Lower lobe of right lung (tissue), 2 donors: ENCODE data around the gene RALB. TPM values are rescaled to one million over a fixed set of nuclear protein-coding genes. Genes with fewer than 3 reads are reported as not detected.

Experiments
- ATAC-seq, 2 donors: fragments of 200-7000 bp; cut with Tn5 transposase; one replicate each; pipeline ENCODE4 v1.9.1; 2020 to 2022; ENCODE audit warnings: mild to moderate bottlenecking in 2 of 2, moderate library complexity in 2 of 2
- DNase-seq: peaks from one replicate; pipeline ENCODE4 v3.0.0-alpha.2; 2020
- H3K27ac ChIP-seq: fragments of 200-600 bp; one replicate; pipeline ENCODE4 v1.8.0; 2022
- H3K27me3 ChIP-seq: fragments of 200-600 bp; one replicate; pipeline ENCODE4 v1.8.0; 2022; ENCODE audit warnings: low read depth
- H3K36me3 ChIP-seq: fragments of 200-600 bp; one replicate; pipeline ENCODE4 v1.8.0; 2022; ENCODE audit warnings: mild to moderate bottlenecking
- H3K4me1 ChIP-seq: fragments of 200-600 bp; one replicate; pipeline ENCODE4 v1.8.0; 2022
- H3K4me3 ChIP-seq: fragments of 200-600 bp; one replicate; pipeline ENCODE4 v1.8.0; 2022; ENCODE audit warnings: mild to moderate bottlenecking
- H3K9me3 ChIP-seq: fragments of 200-600 bp; one replicate; pipeline ENCODE4 v1.8.0; 2022
- CTCF ChIP-seq: fragments of 200-600 bp; IDR thresholded peaks from one replicate; pipeline ENCODE4 v1.8.0; 2022; ENCODE audit warnings: antibody characterized with exemption, mild to moderate bottlenecking
- intact Hi-C: fragments of 100-400 bp; cut with DNase I; formaldehyde crosslinking; loops from one replicate; pipeline ENCODE4 v1.11.0; 2022
- total RNA-seq: library from RNA; stranded (reverse); fragmentation: NEBNext Ultra II Directional; extraction: Animal tissue kit (Norgen Biotek cat#: 25700); gene quantifications from one replicate; pipeline ENCODE4 v1.2.1, GENCODE V29; 2021
- donor health status: DM: no; HTN: yes; CAD: no; lungs with severe emphysema.

RALB gene
- total RNA-seq, 1 donor from 2014 or later: 65.8 TPM

- intact Hi-C loops: no loop called here
- TF ChIP-seq CTCF: peak; percentile 90
- Histone ChIP-seq H3K36me3 (no peaks in the 10 kb centered on the region), H3K4me3 (peak overlapping the region; percentile 55), H3K9me3 (no peaks in the 10 kb centered on the region), H3K27ac (peak overlapping the region; percentile 57), H3K27me3 (no peaks in the 10 kb centered on the region), H3K4me1 (peaks cover 22% of the 10 kb centered on the region)
- ATAC-seq: peak; percentile 87 to 93
- peak; percentile 85 for DNase-seq
Measured at GRCh38 chr2:120312860-120313694, 60.4 kb downstream of the RALB start.

GRCh38 chr2:120313695-120314615 is 61.3 kb downstream of the RALB start:
- Histone ChIP-seq H3K4me3 (peak overlapping the region; percentile 55), H3K9me3 (no peaks in the 10 kb centered on the region), H3K27me3 (no peaks in the 10 kb centered on the region), H3K36me3 (no peaks in the 10 kb centered on the region), H3K27ac (no peak overlapping the region), H3K4me1 (peaks cover 23% of the 10 kb centered on the region)
- no peak for TF ChIP-seq CTCF
- intact Hi-C loops: no loop called here
- ATAC-seq: peak; percentile 29 to 39
- DNase-seq: no peak

- Histone ChIP-seq H3K9me3 (no peaks in the 10 kb centered on the region), H3K4me3 (no peak overlapping the region), H3K4me1 (peaks cover 32% of the 10 kb centered on the region), H3K36me3 (no peaks in the 10 kb centered on the region), H3K27ac (no peak overlapping the region), H3K27me3 (no peaks in the 10 kb centered on the region)
- TF ChIP-seq CTCF: no peak
- intact Hi-C loops: no loop called here
- ATAC-seq (no peak), DNase-seq (no peak)
Measured at GRCh38 chr2:120314690-120315366, 62.2 kb downstream of the RALB start.

- Histone ChIP-seq H3K27me3 (no peaks in the 10 kb centered on the region), H3K36me3 (no peaks in the 10 kb centered on the region), H3K9me3 (no peaks in the 10 kb centered on the region), H3K4me1 (peaks cover 32% of the 10 kb centered on the region), H3K4me3 (no peak overlapping the region), H3K27ac (no peak overlapping the region)
- DNase-seq: peak; percentile 18
- no peak for ATAC-seq
- TF ChIP-seq CTCF: no peak
- intact Hi-C loops: no loop called here
Measured at GRCh38 chr2:120315367-120316033, 62.8 kb downstream of the RALB start.

GRCh38 chr2:120316071-120316470 is 63.4 kb downstream of the RALB start:
- H3K4me3 ChIP-seq: no peak overlapping the region
- intact Hi-C loops: no loop called here
- DNase-seq: no peak

More at GRCh38 chr2:120316071-120316470, 63.4 kb downstream of the RALB start:
- Histone ChIP-seq H3K27ac (no peak overlapping the region), H3K36me3 (no peaks in the 10 kb centered on the region), H3K4me1 (peaks cover 32% of the 10 kb centered on the region), H3K9me3 (no peaks in the 10 kb centered on the region), H3K27me3 (no peaks in the 10 kb centered on the region)
- no peak for ATAC-seq
- TF ChIP-seq CTCF: no peak
